IMR-90 (cell line): ENCODE results near the gene PPP1CB. TPM values are rescaled to one million over a fixed set of nuclear protein-coding genes. Genes with fewer than 3 reads are reported as not detected.

Source experiments
- ATAC-seq: fragments of 200-7000 bp; cut with Tn5 transposase; 2 replicates; pipeline ENCODE4 v1.9.1; 2020; ENCODE audit warnings: low read depth, mild to moderate bottlenecking, moderate library complexity
- BruUV-seq: library from RNA; stranded (reverse); fragments of 400-500 nt; replicated peaks from 2 replicates; lab custom pipeline; 2021; lab: Mats Ljungman, UMichigan
- CTCF ChIA-PET: fragments of 300-600 bp; formaldehyde crosslinking; extraction: SDS; loops from one replicate; lab custom pipeline; 2021; ENCODE audit warnings: antibody characterized with exemption; lab: Yijun Ruan, JAX
- POLR2A ChIA-PET: fragments of 300-600 bp; sonication (Branson Sonifier 250); formaldehyde crosslinking; loops from one replicate; lab custom pipeline; 2022; ENCODE audit warnings: antibody characterized with exemption; ENCODE audit not compliant: unreplicated experiment; lab: Charles Lee
- DNase-seq: peaks from one replicate; pipeline ENCODE4 v3.0.0; 2013
- H2AFZ ChIP-seq: replicated peaks from 2 replicates; pipeline ENCODE3; 2013; ENCODE audit warnings: low read length, mild to moderate bottlenecking; ENCODE audit not compliant: poor library complexity
- H2AK5ac ChIP-seq: 2 replicates; pipeline ENCODE4 v1.6.1; 2013; ENCODE audit warnings: low read depth, low read length, inconsistent platforms
- H2AK9ac ChIP-seq: replicated peaks from 2 replicates; pipeline ENCODE3; 2013; ENCODE audit warnings: mild to moderate bottlenecking, low read depth, low read length, moderate library complexity; ENCODE audit not compliant: poor library complexity
- H2BK120ac ChIP-seq: 2 replicates; pipeline ENCODE4 v1.6.1; 2013; ENCODE audit warnings: low read depth, low read length, inconsistent platforms
- H2BK15ac ChIP-seq: 3 replicates; pipeline ENCODE4 v1.6.1; 2013; ENCODE audit warnings: low read depth, low read length, inconsistent platforms
- H2BK20ac ChIP-seq: 2 replicates; pipeline ENCODE4 v1.6.1; 2013; ENCODE audit warnings: low read depth, mild to moderate bottlenecking, inconsistent platforms, low read length, moderate library complexity
- H2BK5ac ChIP-seq: 2 replicates; pipeline ENCODE4 v1.6.1; 2013; ENCODE audit warnings: mild to moderate bottlenecking, low read depth, low read length, inconsistent platforms; ENCODE audit not compliant: poor library complexity, severe bottlenecking
- H3K14ac ChIP-seq: replicated peaks from 2 replicates; pipeline ENCODE4 v1.6.1; 2013; ENCODE audit warnings: low read depth, low read length, inconsistent platforms
- H3K18ac ChIP-seq: 2 replicates; pipeline ENCODE4 v1.6.1; 2013; ENCODE audit warnings: low read depth, low read length, control low read depth
- H3K23ac ChIP-seq: 2 replicates; pipeline ENCODE4 v1.6.1; 2013; ENCODE audit warnings: low read depth, low read length, inconsistent platforms
- H3K27ac ChIP-seq: 2 replicates; pipeline ENCODE4 v1.5.1; 2013; ENCODE audit warnings: mild to moderate bottlenecking, control low read depth, low read length; ENCODE audit not compliant: insufficient read depth
- H3K27me3 ChIP-seq: 2 replicates; pipeline ENCODE4 v1.6.1; 2013; ENCODE audit warnings: low read length; ENCODE audit not compliant: control insufficient read depth, insufficient read depth
- H3K36me3 ChIP-seq: 2 replicates; pipeline ENCODE4 v1.6.1; 2013; ENCODE audit warnings: low read length, mixed read lengths; ENCODE audit not compliant: control insufficient read depth, insufficient read depth
- H3K4ac ChIP-seq: 2 replicates; pipeline ENCODE4 v1.6.1; 2013; ENCODE audit warnings: low read depth, low read length, inconsistent platforms
- H3K4me1 ChIP-seq: 2 replicates; pipeline ENCODE4 v1.6.1; 2013; ENCODE audit warnings: low read length, mixed read lengths; ENCODE audit not compliant: control insufficient read depth, insufficient read depth
- H3K4me2 ChIP-seq: 2 replicates; pipeline ENCODE4 v1.6.1; 2013; ENCODE audit warnings: low read depth, mild to moderate bottlenecking, control low read depth, low read length, moderate library complexity
- H3K4me3 ChIP-seq: 2 replicates; pipeline ENCODE4 v1.5.1; 2013; ENCODE audit warnings: low read depth, mild to moderate bottlenecking, control low read depth, low read length, moderate library complexity; ENCODE audit not compliant: insufficient read depth
- H3K56ac ChIP-seq: 2 replicates; pipeline ENCODE4 v1.6.1; 2013; ENCODE audit warnings: low read length, inconsistent platforms; ENCODE audit not compliant: insufficient read depth; ENCODE audit errors: extremely low read depth
- H3K79me1 ChIP-seq, 2 experiments: 2 replicates each; pipeline ENCODE4 v1.6.1; 2013; ENCODE audit warnings: low read length in 2 of 2, inconsistent platforms in 1 of 2, low read depth in 1 of 2
- H3K9ac ChIP-seq: 2 replicates; pipeline ENCODE4 v1.6.1; 2013; ENCODE audit warnings: low read depth, low read length, control low read depth
- H3K9me1 ChIP-seq: 2 replicates; pipeline ENCODE4 v1.6.1; 2013; ENCODE audit warnings: low read length, inconsistent platforms; ENCODE audit not compliant: insufficient read depth
- H3K9me3 ChIP-seq: 2 replicates; pipeline ENCODE4 v1.6.1; 2013; ENCODE audit warnings: low read length; ENCODE audit not compliant: control insufficient read depth, insufficient read depth
- H4K20me1 ChIP-seq: 2 replicates; pipeline ENCODE4 v1.6.1; 2013; ENCODE audit warnings: low read length, inconsistent platforms; ENCODE audit not compliant: insufficient read depth
- H4K5ac ChIP-seq: 2 replicates; pipeline ENCODE4 v1.6.1; 2013; ENCODE audit warnings: mild to moderate bottlenecking, low read depth, low read length, control low read depth
- H4K8ac ChIP-seq, 2 experiments: 2 replicates each; pipeline ENCODE4 v1.6.1; 2013; ENCODE audit warnings: low read depth in 2 of 2, low read length in 2 of 2, control low read depth in 1 of 2, inconsistent platforms in 1 of 2
- H4K91ac ChIP-seq: 2 replicates; pipeline ENCODE4 v1.6.1; 2013; ENCODE audit warnings: low read depth, low read length, inconsistent platforms; ENCODE audit not compliant: insufficient read depth
- CHD1 ChIP-seq: IDR thresholded peaks from 2 replicates; pipeline ENCODE4 v1.6.1; 2012; ENCODE audit warnings: low read depth, low read length, improper control_type of control experiment
- ELK1 ChIP-seq: fragments of 150-350 bp; IDR thresholded peaks from 2 replicates; pipeline ENCODE4 v1.6.1; 2016; ENCODE audit warnings: low read depth, mild to moderate bottlenecking, low read length, moderate library complexity, borderline replicate concordance
- MAZ ChIP-seq: IDR thresholded peaks from 2 replicates; pipeline ENCODE4 v1.6.1; 2012; ENCODE audit warnings: low read depth, mild to moderate bottlenecking, low read length, improper control_type of control experiment, moderate library complexity, borderline replicate concordance
- MXI1 ChIP-seq: IDR thresholded peaks from 2 replicates; pipeline ENCODE4 v1.6.1; 2012; ENCODE audit warnings: low read depth, mild to moderate bottlenecking, low read length, moderate library complexity, borderline replicate concordance
- NFE2L2 ChIP-seq: fragments of 150-350 bp; IDR thresholded peaks from 2 replicates; pipeline ENCODE4 v1.6.1; 2016; ENCODE audit warnings: low read depth, mild to moderate bottlenecking, low read length
- RCOR1 ChIP-seq: IDR thresholded peaks from 2 replicates; pipeline ENCODE4 v1.6.1; 2012; ENCODE audit warnings: mild to moderate bottlenecking, low read length, improper control_type of control experiment; ENCODE audit not compliant: insufficient replicate concordance
- RFX5 ChIP-seq: IDR thresholded peaks from 2 replicates; pipeline ENCODE4 v1.8.0; 2012; ENCODE audit warnings: low read depth, mild to moderate bottlenecking, low read length, moderate library complexity
- WGBS, 2 experiments: methylation state at CpG; one replicate each; pipeline versions ENCODE4 v1.1.5 to v1.1.7; 2013; ENCODE audit warnings: missing lambda C conversion rate in 2 of 2; ENCODE audit not compliant: insufficient read length in 1 of 2; ENCODE audit errors: extremely low coverage in 2 of 2; 5-methylcytosine and 5-hydroxymethylcytosine counted together
- dilution Hi-C: fragments of 300-500 bp; cut with HindIII; formaldehyde crosslinking; loops from one replicate; pipeline ENCODE4 v1.14.3; 2018; ENCODE audit warnings: low sequenced_read_pairs; ENCODE audit not compliant: unreplicated experiment
- in situ Hi-C: fragments of 300-500 bp; cut with MboI; formaldehyde crosslinking; loops from 3 replicates; pipeline ENCODE4 v1.14.3; 2019; ENCODE audit warnings: low sequenced_read_pairs, inconsistent platforms, mixed read lengths
- intact Hi-C: fragments of 100-400 bp; cut with micrococcal nuclease; formaldehyde crosslinking; loops from 2 replicates; pipeline ENCODE4 v1.10.0; 2022
- polyA plus RNA-seq, 3 experiments: library from polyadenylated mRNA; depleted of rRNA; stranded (reverse); fragments of >200 nt; gene quantifications; 2 replicates each; pipeline ENCODE4 v1.2.3, GENCODE V29; 2012; ENCODE audit warnings: low replicate concordance in 1 of 3
- total RNA-seq: library from RNA; depleted of rRNA; stranded (reverse); fragments of >200 nt; gene quantifications from 2 replicates; pipeline ENCODE4 v1.2.3, GENCODE V29; 2012

Gene PPP1CB
- total and polyA plus RNA-seq, 2 of the 4 experiments (the other 2 are of a cell fraction) = 37.7 to 111 TPM

GRCh38 chr2:28747714-28748113, 3.9 kb upstream of the PPP1CB start:
- ChIA-PET POLR2A (no interaction called here), CTCF (no interaction called here)
- Histone ChIP-seq H2AFZ (no peak overlapping the region), H3K79me1 (peaks cover 0 to 12% of the 10 kb centered on the region in 2 experiments; a peak in 1 of 4 replicates), H2BK5ac (no peak overlapping the region), H3K4me3 (no peak overlapping the region), H3K4me1 (peaks cover 4% of the 10 kb centered on the region; the same call in 1 of the 2 replicates), H3K56ac (no peak overlapping the region), H3K9me3 (no peaks in the 10 kb centered on the region), H3K18ac (no peak overlapping the region), H4K5ac (no peak overlapping the region), H3K23ac (no peak overlapping the region), H2BK20ac (no peak overlapping the region), H3K27ac (no peak overlapping the region), H3K9ac (no peak overlapping the region), H4K8ac (no peak overlapping the region), H2BK120ac (no peak overlapping the region), H3K14ac (no peak overlapping the region), H3K4me2 (no peak overlapping the region), H2AK9ac (no peak overlapping the region), H4K20me1 (no peaks in the 10 kb centered on the region), H3K36me3 (no peaks in the 10 kb centered on the region), H2AK5ac (no peak overlapping the region), H3K27me3 (no peaks in the 10 kb centered on the region), H4K91ac (no peak overlapping the region), H2BK15ac (no peak overlapping the region), H3K9me1 (no peaks in the 10 kb centered on the region), H3K4ac (no peak overlapping the region)
- in situ Hi-C loops = no loop called here
- TF ChIP-seq CHD1 = no peak
- TF ChIP-seq MXI1 = no peak
- no peak for TF ChIP-seq RCOR1
- no peak for TF ChIP-seq NFE2L2
- no peak for TF ChIP-seq RFX5
- TF ChIP-seq MAZ = no peak
- TF ChIP-seq ELK1 = no peak
- no peak for DNase-seq
- dilution Hi-C loops = no loop called here
- no TSS peak for BruUV-seq
- intact Hi-C loops = no loop called here
- ATAC-seq = no peak
- WGBS, 2 experiments = no CpG with 5 or more reads among the region's 1 CpG
